ENCODE measurements around the gene ARHGEF10L.
"Not testable (repeated sequence)": the region's sequence is repeated elsewhere in the genome, so short reads cannot be mapped to it uniquely, and the experiment has no call there.

The ARHGEF10L gene

GRCh38 chr1:17739050-17739449, 199.6 kb downstream of the ARHGEF10L start:
- no peak for DNase-seq (ENCODE audit: low spot score)

- DNase-seq (ENCODE audit: low spot score): no peak
Observed at GRCh38 chr1:17741052-17741451, 201.6 kb downstream of the ARHGEF10L start.

GRCh38 chr1:17742583-17742982, 203.1 kb downstream of the ARHGEF10L start:
- no peak for DNase-seq (ENCODE audit: low spot score)

- DNase-seq (ENCODE audit: low spot score): no peak
Observed at GRCh38 chr1:17743008-17743647, 203.6 kb downstream of the ARHGEF10L start.

- no peak for DNase-seq (ENCODE audit: low spot score)
Observed at GRCh38 chr1:17743925-17744324, 204.4 kb downstream of the ARHGEF10L start.

- DNase-seq (ENCODE audit: low spot score): peak; percentile 16
Observed at GRCh38 chr1:17744666-17745478, 205.4 kb downstream of the ARHGEF10L start.

- no peak for DNase-seq (ENCODE audit: low spot score)
Observed at GRCh38 chr1:17745479-17745955, 206.0 kb downstream of the ARHGEF10L start.

GRCh38 chr1:17746281-17746680, 206.8 kb downstream of the ARHGEF10L start:
- DNase-seq (ENCODE audit: low spot score): not testable (repeated sequence)

- DNase-seq (ENCODE audit: low spot score): no peak
Observed at GRCh38 chr1:17746920-17747319, 207.4 kb downstream of the ARHGEF10L start.

Measured in HuH-7 (cell line).